D721Med (cell line): Measurements from ENCODE around the gene YOD1.

Experiments
- DNase-seq: peaks from one replicate; pipeline ENCODE4 v3.0.0; 2011; ENCODE audit warnings: low spot score; ENCODE audit not compliant: insufficient read length
- FAIRE-seq: peaks from 2 replicates; lab custom pipeline; 2011; peaks lifted over from hg19 to GRCh38; lab: Jason Lieb, UNC
- CTCF ChIP-seq: IDR thresholded peaks from 2 replicates; pipeline ENCODE4 v1.5.1; 2012; ENCODE audit warnings: mild to moderate bottlenecking, control low read depth; ENCODE audit not compliant: insufficient read depth; ENCODE audit errors: missing control alignments

YOD1 gene

GRCh38 chr1:207020065-207020708 lies 30.8 kb downstream of the YOD1 start:
- FAIRE-seq = no peak
- no peak for TF ChIP-seq CTCF
- no peak for DNase-seq

- FAIRE-seq (no peak), DNase-seq (no peak)
- TF ChIP-seq CTCF = no peak
These were observed 31.3 kb downstream of the YOD1 start for GRCh38 chr1:207019661-207020060.

GRCh38 chr1:207019161-207019560 lies 31.8 kb downstream of the YOD1 start:
- no peak for TF ChIP-seq CTCF
- DNase-seq = no peak
- no peak for FAIRE-seq

GRCh38 chr1:207018707-207019106 lies 32.3 kb downstream of the YOD1 start:
- no peak for TF ChIP-seq CTCF
- no peak for FAIRE-seq

GRCh38 chr1:207017615-207018559 lies 33.1 kb downstream of the YOD1 start:
- no peak for DNase-seq
- no peak for FAIRE-seq
- no peak for TF ChIP-seq CTCF

More at GRCh38 chr1:207018707-207019106, 32.3 kb downstream of the YOD1 start:
- no peak for DNase-seq

GRCh38 chr1:207015791-207016190 lies 35.2 kb downstream of the YOD1 start:
- TF ChIP-seq CTCF = no peak
- FAIRE-seq (no peak), DNase-seq (no peak)
